GM12878 (cell line): ENCODE results near the gene HSPBAP1. TPM values are rescaled to one million over a fixed set of nuclear protein-coding genes. Genes with fewer than 3 reads are reported as not detected.

Experiments
- ATAC-seq: fragments of 200-7000 bp; cut with Tn5 transposase; 3 replicates; pipeline ENCODE4 v1.9.1; 2020; ENCODE audit warnings: mild to moderate bottlenecking, moderate library complexity
- BruUV-seq: library from RNA; stranded (reverse); fragments of 400-500 nt; replicated peaks from 2 replicates; lab custom pipeline; 2021; lab: Mats Ljungman, UMichigan
- CTCF ChIA-PET: fragments of 300-600 bp; sonication (Branson Sonifier 250); formaldehyde crosslinking; extraction: SDS; loops from one replicate; lab custom pipeline; 2021; ENCODE audit warnings: inconsistent platforms; lab: Yijun Ruan, JAX
- POLR2A ChIA-PET: fragments of 350-600 bp; formaldehyde crosslinking; extraction: SDS; loops from one replicate; lab custom pipeline; 2021; ENCODE audit warnings: inconsistent platforms; lab: Charles Lee
- RAD21 ChIA-PET: fragments of 300-600 bp; sonication (Branson Sonifier 250); formaldehyde crosslinking; loops from one replicate; lab custom pipeline; 2023; ENCODE audit warnings: antibody characterized with exemption; ENCODE audit not compliant: unreplicated experiment; lab: Charles Lee
- SMC1A ChIA-PET: fragments of 300-600 bp; sonication (Branson Sonifier 250); formaldehyde crosslinking; loops from one replicate; lab custom pipeline; 2023; ENCODE audit not compliant: unreplicated experiment, uncharacterized antibody; lab: Charles Lee
- DNase-seq: peaks from one replicate; pipeline ENCODE4 v3.0.0-alpha.2; 2011; ENCODE audit warnings: low read depth, low spot score
- FAIRE-seq: peaks from 3 replicates; lab custom pipeline; 2011; peaks lifted over from hg19 to GRCh38; lab: Jason Lieb, UNC
- H2AFZ ChIP-seq: 2 replicates; pipeline ENCODE4 v1.6.0; 2011; ENCODE audit warnings: low read depth, low read length, control low read depth; ENCODE audit not compliant: control insufficient read depth
- H3K27ac ChIP-seq: 2 replicates; pipeline ENCODE4 v1.5.1; 2011; ENCODE audit warnings: control low read depth; ENCODE audit not compliant: control insufficient read depth, insufficient read depth
- H3K27me3 ChIP-seq, 2 experiments: replicated peaks in 1 of 2; 2 replicates each; pipeline versions ENCODE4 v1.6.0 to v1.6.1; 2011; ENCODE audit warnings: low read length in 1 of 2; ENCODE audit not compliant: control insufficient read depth in 2 of 2, insufficient read depth in 2 of 2
- H3K36me3 ChIP-seq, 2 experiments: 2 replicates each; pipeline ENCODE4 v1.5.1; 2011; ENCODE audit warnings: low read length in 1 of 2; ENCODE audit not compliant: control insufficient read depth in 2 of 2, insufficient read depth in 2 of 2
- H3K4me1 ChIP-seq: 2 replicates; pipeline ENCODE4 v1.6.1; 2011; ENCODE audit warnings: mild to moderate bottlenecking, low read length, moderate library complexity, mixed read lengths; ENCODE audit not compliant: control insufficient read depth, insufficient read depth
- H3K4me2 ChIP-seq: 2 replicates; pipeline ENCODE4 v1.6.0; 2011; ENCODE audit warnings: control low read depth; ENCODE audit not compliant: control insufficient read depth, insufficient read depth
- H3K4me3 ChIP-seq: fragments of 200-600 bp; sonication (generic); 2 replicates; pipeline ENCODE4 v1.5.1; 2016
- H3K79me2 ChIP-seq: 2 replicates; pipeline ENCODE4 v1.6.0; 2011; ENCODE audit warnings: low read length; ENCODE audit not compliant: control insufficient read depth, insufficient read depth
- H3K9ac ChIP-seq: 2 replicates; pipeline ENCODE4 v1.8.0; 2011; ENCODE audit warnings: low read length, control low read depth, mixed read lengths; ENCODE audit not compliant: control insufficient read depth, insufficient read depth
- H3K9me3 ChIP-seq: replicated peaks from 3 replicates; pipeline ENCODE4 v1.5.1; 2011; ENCODE audit warnings: mild to moderate bottlenecking, low read length; ENCODE audit not compliant: control insufficient read depth, insufficient read depth
- H4K20me1 ChIP-seq: 2 replicates; pipeline ENCODE4 v1.6.0; 2011; ENCODE audit not compliant: control insufficient read depth, insufficient read depth
- ATF7 ChIP-seq: fragments of 450-650 bp; IDR thresholded peaks from 2 replicates; pipeline ENCODE4 v1.6.1; 2016; ENCODE audit warnings: low read depth, mild to moderate bottlenecking
- E2F4 ChIP-seq: IDR thresholded peaks from 2 replicates; pipeline ENCODE4 v1.6.1; 2012; ENCODE audit warnings: low read depth, low read length, improper control_type of control experiment
- MYB ChIP-seq: fragments of 150-350 bp; IDR thresholded peaks from 2 replicates; pipeline ENCODE4 v1.6.1; 2014; ENCODE audit warnings: mild to moderate bottlenecking, low read depth, low read length, borderline replicate concordance
- NR2C2 ChIP-seq: IDR thresholded peaks from 2 replicates; pipeline ENCODE4 v1.6.1; 2011; ENCODE audit warnings: borderline replicate concordance, low read depth; ENCODE audit not compliant: control insufficient read depth, insufficient read length
- POLR2AphosphoS2 ChIP-seq: IDR thresholded peaks from 2 replicates; pipeline ENCODE4 v1.6.1; 2011; ENCODE audit warnings: low read depth, mild to moderate bottlenecking, low read length, improper control_type of control experiment, moderate library complexity
- RFX5 ChIP-seq: IDR thresholded peaks from 2 replicates; pipeline ENCODE4 v1.6.1; 2011; ENCODE audit warnings: low read depth, low read length, improper control_type of control experiment
- SREBF2 ChIP-seq: IDR thresholded peaks from 2 replicates; pipeline ENCODE4 v1.6.1; 2012; ENCODE audit warnings: mild to moderate bottlenecking, low read length
- ZBED1 ChIP-seq: IDR thresholded peaks from 2 replicates; pipeline ENCODE4 v1.6.1; 2016; ENCODE audit warnings: borderline replicate concordance
- ZNF217 ChIP-seq: fragments of 450-650 bp; IDR thresholded peaks from 2 replicates; pipeline ENCODE4 v1.6.1; 2017; ENCODE audit warnings: antibody characterized with exemption, mild to moderate bottlenecking
- in situ Hi-C: fragments of 300-500 bp; cut with MboI; formaldehyde crosslinking; loops from 9 replicates; pipeline ENCODE4 v1.14.3; 2018; ENCODE audit warnings: mixed read lengths
- intact Hi-C: fragments of 100-400 bp; cut with micrococcal nuclease; formaldehyde crosslinking; loops from one replicate; pipeline ENCODE4 v1.14.2; 2022; ENCODE audit not compliant: unreplicated experiment
- polyA plus RNA-seq, 11 experiments: library from polyadenylated mRNA; depleted of rRNA in 4 of 11; unstranded in 6 of 11; stranded (reverse) in 5 of 11; fragments of >200 nt; fragmentation: Nextera tagmentation in 4 of 11; fragmentation: Illumina TruSeq in 1 of 11; extraction: Ambion mirVana in 4 of 11; extraction: Trizol in 1 of 11; gene quantifications; 1 replicate in 1 of 11; 2 replicates in 10 of 11; pipeline versions ENCODE4 v1.2.1 to v1.2.3, GENCODE V29; 2011 to 2016; ENCODE audit warnings: inconsistent platforms in 2 of 11, missing spikeins in 2 of 11, low read depth in 1 of 11
- total RNA-seq, 4 experiments: library from RNA; depleted of rRNA in 3 of 4; stranded (reverse); fragments of >200 nt in 3 of 4; fragmentation: Illumina TruSeq in 1 of 4; extraction: Trizol in 1 of 4; gene quantifications; 2 replicates each; pipeline versions ENCODE4 v1.2.1 to v1.2.3, GENCODE V29; 2013 to 2021

HSPBAP1 gene
- total and polyA plus RNA-seq, 10 of the 15 experiments (the other 5 are each of a cell fraction or from before 2014, with no cell fraction given), result 3.2 to 10.3 (median 7.9) TPM

DNA sequence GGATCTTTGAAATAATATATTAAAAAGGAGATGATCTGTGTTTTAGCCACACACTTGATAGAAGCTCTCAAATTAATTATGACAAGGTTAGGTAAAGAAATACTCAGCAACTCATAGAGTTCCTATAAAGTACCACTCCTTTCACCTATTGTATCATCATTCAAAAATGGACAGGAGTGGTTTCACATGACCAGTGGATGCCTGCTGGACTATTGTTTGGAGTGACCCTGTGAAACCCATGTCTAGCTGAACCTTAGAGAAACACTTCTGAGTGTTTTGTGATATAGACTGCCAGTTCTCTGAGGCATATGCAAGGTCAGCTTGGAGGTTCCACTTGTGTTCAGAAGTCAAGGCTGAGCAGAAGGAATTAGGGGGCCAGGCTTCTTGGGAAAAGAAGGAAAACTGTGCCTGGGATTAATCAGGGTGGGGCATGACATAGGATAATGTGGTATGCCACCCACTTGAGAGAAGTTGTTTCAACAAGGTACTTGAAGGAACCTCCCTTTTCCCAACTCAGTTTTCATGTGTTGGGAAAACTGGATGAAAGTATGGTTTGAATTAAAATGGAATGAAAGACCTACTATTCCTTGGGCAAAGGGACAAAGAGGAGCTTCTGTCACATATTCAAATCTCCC is 97.6 kb downstream of the HSPBAP1 start:
- Histone ChIP-seq H3K4me2 (no peak overlapping the region), H3K36me3 (peaks cover 10 to 40% of the 10 kb centered on the region in 2 experiments), H3K4me3 (no peak overlapping the region), H3K9me3 (peaks cover 7% of the 10 kb centered on the region; the same call in 2 of the 3 replicates), H2AFZ (no peak overlapping the region), H4K20me1 (no peaks in the 10 kb centered on the region), H3K79me2 (peaks cover 8% of the 10 kb centered on the region), H3K27me3 (no peaks in the 10 kb centered on the region), H3K9ac (no peak overlapping the region), H3K4me1 (peaks cover 27% of the 10 kb centered on the region), H3K27ac (no peak overlapping the region)
- POLR2A ChIA-PET, result interaction anchor here (1.0 to 2.3 kb wide), 5 partner anchors 10 to 280 kb away, joined by 3 to 12 read pairs (median 3); partner anchors contain the start of gene PARP14
- TF ChIP-seq ZBED1 (no peak), ATF7 (no peak), NR2C2 (no peak), E2F4 (no peak), POLR2AphosphoS2 (no peak), MYB (no peak), ZNF217 (no peak), RFX5 (no peak), SREBF2 (no peak)
- SMC1A ChIA-PET, result interaction anchor here (0.6 to 7.3 kb wide), 12 partner anchors 16 to 307 kb away, joined by 3 to 91 read pairs (median 3); partner anchors contain the start of genes DTX3L, PARP14 and PARP9
- DNase-seq, result no peak
- FAIRE-seq, result no peak
- no peak for ATAC-seq
- RAD21 ChIA-PET, result interaction anchor here (1.1 to 4.4 kb wide), 6 partner anchors 12 to 187 kb away, joined by 3 to 30 read pairs (median 6); partner anchors contain the start of genes HSPBAP1 and PARP14
- CTCF ChIA-PET, result interaction anchor here (0.7 to 2.6 kb wide), 6 partner anchors 8 to 275 kb away, joined by 3 to 11 read pairs (median 4); no protein-coding TSS in a partner anchor
- in situ Hi-C loops (no loop called here), intact Hi-C loops (no loop called here)
- no TSS peak for BruUV-seq
